Measurements from ENCODE around the gene SH3BP2. TPM values are rescaled to one million over a fixed set of nuclear protein-coding genes. Genes with fewer than 3 reads are reported as not detected.

Gene SH3BP2
- total RNA-seq, 2 experiments from 2014 or later: 10.9 to 31.6 TPM

GRCh38 chr4:2790583-2791517, 2.0 kb upstream of the SH3BP2 start:
- H2AFZ ChIP-seq (ENCODE audit: low read length): no peak overlapping the region
- intact Hi-C loops (cut with micrococcal nuclease; ENCODE audit: unreplicated experiment): no loop called here
- H3K9me3 ChIP-seq (ENCODE audit: low read length): no peaks in the 10 kb centered on the region
- TF ChIP-seq EZH2phosphoT487 (IDR thresholded peaks at IDR 0.05; ENCODE audit: borderline replicate concordance, low read depth, low read length): no peak
- TF ChIP-seq CTCF (conservative IDR thresholded peaks at IDR 0.05; ENCODE audit: low read length): no peak
- H3K27ac ChIP-seq (ENCODE audit: low read depth, low read length, poor library complexity, severe bottlenecking): no peak overlapping the region
- no peaks in the 10 kb centered on the region for H4K20me1 ChIP-seq (ENCODE audit: insufficient read depth, low read length)
- no peaks in the 10 kb centered on the region for H3K79me2 ChIP-seq (ENCODE audit: insufficient read depth, low read depth, low read length)
- no TSS peak for BruUV-seq (replicated peaks)
- ChIA-PET POLR2A (interaction anchor here (0.5 kb wide), 1 partner anchor 20 kb away, joined by 3 read pairs; no protein-coding TSS in a partner anchor), CTCF (ENCODE audit: unreplicated experiment) (interaction anchor here (0.6 kb wide), 2 partner anchors 13 to 367 kb away, joined by 3 read pairs; no protein-coding TSS in a partner anchor)
- H3K9me2 ChIP-seq (ENCODE audit: insufficient read depth, low read length): no peaks in the 10 kb centered on the region
- no peak for DNase-seq (ENCODE audit: low spot score)
- H3K4me1 ChIP-seq (ENCODE audit: insufficient read depth, low read length, poor library complexity, severe bottlenecking): peaks cover 36% of the 10 kb centered on the region
- no peaks in the 10 kb centered on the region for H3K36me3 ChIP-seq (ENCODE audit: insufficient read depth, low read length)
- H3K4me2 ChIP-seq (ENCODE audit: low read length): no peak overlapping the region
- H3K4me3 ChIP-seq (ENCODE audit: low read depth, low read length, poor library complexity, severe bottlenecking): no peak overlapping the region

- ChIA-PET POLR2A (no interaction called here), CTCF (ENCODE audit: unreplicated experiment) (no interaction called here)
- no peak for DNase-seq (ENCODE audit: low spot score)
- no peak overlapping the region for H3K4me3 ChIP-seq (ENCODE audit: low read depth, low read length, poor library complexity, severe bottlenecking)
- no peaks in the 10 kb centered on the region for H3K36me3 ChIP-seq (ENCODE audit: insufficient read depth, low read length)
- no peaks in the 10 kb centered on the region for H4K20me1 ChIP-seq (ENCODE audit: insufficient read depth, low read length)
- H3K9me2 ChIP-seq (ENCODE audit: insufficient read depth, low read length): no peaks in the 10 kb centered on the region
- H2AFZ ChIP-seq (ENCODE audit: low read length): no peak overlapping the region
- intact Hi-C loops (cut with micrococcal nuclease; ENCODE audit: unreplicated experiment): no loop called here
- H3K4me1 ChIP-seq (ENCODE audit: insufficient read depth, low read length, poor library complexity, severe bottlenecking): peaks cover 27% of the 10 kb centered on the region
- TF ChIP-seq EZH2phosphoT487 (IDR thresholded peaks at IDR 0.05; ENCODE audit: borderline replicate concordance, low read depth, low read length) (no peak), CTCF (conservative IDR thresholded peaks at IDR 0.05; ENCODE audit: low read length) (no peak)
- no peaks in the 10 kb centered on the region for H3K9me3 ChIP-seq (ENCODE audit: low read length)
- no peak overlapping the region for H3K27ac ChIP-seq (ENCODE audit: low read depth, low read length, poor library complexity, severe bottlenecking)
- H3K4me2 ChIP-seq (ENCODE audit: low read length): no peak overlapping the region
- BruUV-seq (replicated peaks): no TSS peak
- H3K79me2 ChIP-seq (ENCODE audit: insufficient read depth, low read depth, low read length): no peaks in the 10 kb centered on the region
These were observed 1.1 kb upstream of the SH3BP2 start for GRCh38 chr4:2791518-2792395.

Measured in OCI-LY7 (cell line).